GM21529 (cell line): ENCODE results near the gene HTR2A.

Experiments used
- ATAC-seq: cut with Tn5 transposase; IDR thresholded peaks from one replicate; pipeline ENCODE4 v1.9.1; 2021; ENCODE audit not compliant: unreplicated experiment

The HTR2A gene

DNA sequence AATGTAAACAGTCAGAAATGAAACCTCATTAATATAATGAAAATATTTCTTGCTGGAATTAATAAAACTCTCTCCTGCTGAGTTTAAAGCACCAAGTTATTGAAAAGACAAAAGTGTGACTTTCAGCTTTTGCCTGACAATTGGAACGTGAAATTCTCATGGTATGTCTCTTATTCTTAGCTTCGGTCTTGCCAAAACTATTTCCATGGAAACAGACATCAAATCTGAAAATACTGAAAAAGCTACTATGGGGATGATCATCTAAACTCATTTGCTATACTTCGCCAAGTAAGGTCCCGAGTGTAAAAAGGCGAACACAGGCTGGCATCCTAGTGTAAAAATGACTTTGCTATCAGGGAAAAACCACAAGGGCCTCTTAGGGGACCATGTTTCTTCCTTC is 22.8 kb downstream of the HTR2A start:
- ATAC-seq = no peak

DNA sequence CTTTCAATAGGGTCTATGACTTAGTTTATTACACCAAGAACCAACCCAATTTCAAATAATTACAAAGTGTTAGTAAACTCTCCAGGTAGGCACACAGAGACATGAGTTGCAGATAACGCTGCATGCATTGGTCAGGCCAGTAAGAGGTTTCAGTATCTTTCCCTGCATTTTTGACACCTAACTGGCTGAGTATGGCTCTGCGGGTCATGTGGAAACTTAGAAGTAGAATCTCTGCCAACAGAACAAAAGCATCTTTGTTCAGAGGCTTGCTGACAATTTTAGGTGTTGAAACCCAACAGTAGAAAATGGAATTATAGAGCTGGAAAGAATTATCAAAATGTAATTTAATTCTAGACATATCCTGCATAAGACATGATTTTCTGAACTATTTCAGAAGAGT is 25.3 kb downstream of the HTR2A start:
- no peak for ATAC-seq

DNA sequence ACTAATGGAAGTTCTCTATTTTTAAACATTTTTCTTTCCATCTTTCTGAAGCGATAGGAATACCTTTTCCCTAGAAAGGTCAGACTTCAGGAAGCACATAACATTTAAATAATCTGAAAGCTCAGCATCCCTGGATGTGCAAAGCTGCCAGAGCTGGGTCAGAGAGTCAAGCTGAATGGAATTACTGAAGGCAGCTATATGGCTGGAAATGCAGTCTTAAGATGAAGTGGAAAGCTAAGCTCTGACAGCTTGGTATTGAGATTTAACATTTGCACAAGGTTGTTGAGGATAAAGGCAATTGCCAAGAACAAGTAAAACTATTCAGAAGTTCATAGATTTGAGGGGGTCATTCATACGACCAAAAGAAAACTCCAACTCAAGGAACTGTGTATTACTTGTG is 28.8 kb downstream of the HTR2A start:
- no peak for ATAC-seq

DNA sequence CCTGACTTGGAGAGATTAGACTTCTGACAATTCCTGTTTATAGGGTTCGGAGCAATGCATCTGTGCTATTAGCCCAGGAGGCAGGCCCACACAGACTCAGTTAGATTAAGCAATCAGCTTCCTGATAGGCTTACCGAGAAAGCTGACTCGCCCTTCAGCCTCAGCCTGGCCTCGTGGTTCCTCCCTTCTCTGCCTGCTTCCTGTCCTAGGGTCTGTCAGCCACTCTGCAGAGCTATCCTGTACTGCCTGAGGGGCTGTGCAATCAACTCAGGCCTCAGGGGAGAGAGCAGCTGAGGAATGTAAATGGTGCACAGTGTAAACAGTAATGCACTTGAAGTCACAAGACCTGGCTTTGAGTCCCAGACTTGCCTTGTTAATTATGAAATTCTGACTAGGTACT is 30.7 kb downstream of the HTR2A start:
- ATAC-seq = no peak

DNA sequence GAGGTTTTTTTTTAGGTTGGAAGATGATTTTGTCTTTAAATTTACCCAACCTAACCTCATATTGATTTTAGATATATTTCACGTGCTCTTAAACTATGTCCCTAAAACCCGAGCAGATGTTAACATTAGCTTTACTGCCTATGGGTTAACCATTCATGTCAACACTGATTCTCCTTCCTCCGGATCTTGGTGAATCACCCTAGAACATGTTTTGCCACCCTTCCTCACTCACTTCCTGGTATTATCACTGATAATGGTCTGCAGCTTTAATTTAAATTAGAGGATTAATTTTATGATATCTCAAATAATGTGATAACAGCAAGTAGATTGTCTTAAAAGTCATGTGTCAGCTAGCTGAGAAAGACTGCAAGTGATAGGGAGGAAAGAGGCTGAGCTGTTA is 31.9 kb downstream of the HTR2A start:
- no peak for ATAC-seq

DNA sequence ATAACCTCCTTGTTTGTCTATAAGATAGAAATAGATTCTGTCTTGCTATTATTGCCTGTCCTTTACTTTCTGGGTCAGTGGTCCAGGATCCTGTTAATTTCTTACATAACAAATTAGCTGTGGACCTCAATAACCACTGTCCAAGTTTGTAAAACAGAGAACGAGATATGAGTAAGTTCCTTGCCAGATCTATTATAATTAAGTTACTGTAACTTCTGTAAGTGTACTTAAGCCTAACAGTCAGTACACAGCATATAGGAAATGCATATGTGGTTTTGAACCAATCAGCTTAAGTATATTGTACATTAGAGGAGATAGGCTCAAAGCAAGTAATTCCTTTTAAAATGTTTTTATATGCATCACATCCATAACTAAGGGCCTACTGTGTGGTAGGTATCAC is 34.9 kb downstream of the HTR2A start:
- no peak for ATAC-seq

DNA sequence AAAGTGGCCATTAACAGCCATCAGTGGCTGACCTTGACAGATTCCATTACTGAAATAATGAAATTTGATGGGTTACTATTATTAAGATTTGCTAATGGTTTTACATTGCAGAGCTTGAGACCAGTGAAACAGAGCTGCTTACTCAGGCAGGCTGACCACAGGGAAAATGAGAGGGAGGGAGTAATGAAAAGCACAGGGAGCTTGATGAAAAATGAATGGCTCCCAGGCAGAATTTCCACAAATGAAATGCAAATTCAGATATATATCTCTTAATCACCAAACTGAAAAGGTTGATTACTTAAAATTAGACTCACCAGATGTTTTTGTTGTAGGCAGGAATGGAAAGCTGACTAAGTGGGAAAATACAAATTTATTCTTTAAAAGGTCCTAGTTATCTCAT is 36.1 kb downstream of the HTR2A start:
- ATAC-seq = no peak

DNA sequence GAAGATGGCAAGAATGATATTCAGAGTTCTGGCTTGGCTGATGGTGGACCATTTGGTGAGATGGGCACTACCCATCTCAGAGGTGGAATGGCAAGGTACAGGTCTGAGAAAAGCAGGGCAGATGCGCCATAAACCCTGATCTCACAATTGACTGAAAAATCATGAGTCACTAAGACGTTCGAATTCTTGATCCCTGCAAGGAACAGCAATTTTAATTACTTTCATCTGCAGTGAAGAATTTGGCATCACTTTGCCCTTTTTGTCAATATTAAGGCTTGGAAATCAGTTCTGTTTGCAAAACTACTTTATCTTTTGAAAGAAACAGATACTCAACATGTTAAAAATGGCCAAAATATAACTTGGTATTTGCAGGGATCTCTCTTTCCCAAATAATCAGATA is 38.1 kb downstream of the HTR2A start:
- no peak for ATAC-seq

DNA sequence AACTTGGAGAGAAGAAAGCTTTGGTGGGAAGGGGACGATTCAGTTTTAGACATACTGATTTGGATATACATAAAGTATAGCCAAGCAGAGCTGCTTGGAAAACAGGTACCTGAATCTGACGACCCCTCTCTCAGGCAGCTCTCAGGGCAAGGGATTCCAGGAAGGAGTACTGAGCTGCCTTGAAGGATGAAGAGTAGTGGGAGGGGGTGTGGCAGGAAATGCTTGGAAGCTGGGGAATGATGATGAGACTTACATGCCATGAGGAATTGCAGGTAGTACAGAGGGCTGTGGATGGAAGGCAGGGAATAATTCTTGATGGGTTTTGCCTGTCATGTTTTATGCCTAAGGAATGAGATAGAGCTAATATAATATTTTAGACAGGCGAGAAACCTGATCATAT is 38.7 kb downstream of the HTR2A start:
- ATAC-seq = no peak

DNA sequence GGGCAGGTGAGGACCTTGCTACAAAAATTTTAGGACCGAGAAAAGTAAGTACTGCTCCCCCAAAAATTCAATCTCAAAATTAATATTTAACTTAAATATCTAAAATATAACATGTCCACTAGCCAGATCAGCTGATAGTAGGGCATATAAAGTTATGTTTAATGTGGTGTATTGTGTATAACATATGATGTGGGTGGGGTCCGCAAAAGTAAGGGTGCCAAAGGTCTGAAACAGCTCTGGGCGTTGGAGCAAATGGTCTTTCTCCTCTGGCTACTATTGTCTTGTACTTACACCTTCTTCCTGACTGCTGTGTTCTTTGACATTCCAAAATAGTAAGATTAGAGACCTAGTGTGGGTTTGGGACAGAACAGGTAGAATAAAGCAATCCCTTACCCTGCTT is 41.2 kb downstream of the HTR2A start:
- ATAC-seq = no peak

DNA sequence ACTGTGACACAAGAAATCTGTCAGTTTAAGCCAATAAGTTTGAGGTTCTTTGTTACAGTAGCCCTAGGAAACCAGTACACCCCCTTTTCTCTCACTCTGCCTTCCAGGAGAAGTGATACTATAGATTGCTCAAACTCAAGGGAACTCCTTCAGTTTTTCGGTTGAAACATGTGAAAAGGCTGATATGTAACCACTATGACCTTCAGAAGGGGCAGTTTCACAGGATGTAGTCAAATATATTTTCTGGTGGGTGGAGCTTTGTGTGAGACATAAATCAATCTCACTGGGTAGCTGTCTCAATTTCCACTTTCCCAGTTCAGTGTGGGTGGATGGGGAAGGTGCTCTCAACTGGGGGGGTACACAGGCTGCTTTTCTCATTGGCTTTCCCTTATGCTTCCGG is 41.7 kb downstream of the HTR2A start:
- peak; percentile 76 for ATAC-seq

DNA sequence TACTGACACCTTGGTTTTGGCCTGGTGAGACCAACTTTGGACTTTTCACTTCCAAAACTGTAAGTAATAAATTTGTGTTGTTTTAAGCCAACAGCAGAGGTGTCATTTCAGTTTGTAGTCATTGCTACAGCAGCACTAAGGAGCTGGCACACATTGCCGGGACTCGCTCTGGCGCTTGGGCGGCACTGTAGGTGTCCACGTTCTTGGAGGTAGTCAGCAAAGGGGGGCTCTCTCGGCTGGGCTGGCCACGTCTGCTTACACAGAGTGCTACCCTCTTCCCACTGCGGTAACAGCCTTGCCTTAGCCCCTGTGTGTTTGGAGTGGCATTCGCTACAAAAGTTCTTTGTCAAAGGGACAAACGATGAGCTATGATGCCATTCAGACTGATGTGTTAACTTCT is 44.7 kb downstream of the HTR2A start:
- no peak for ATAC-seq

DNA sequence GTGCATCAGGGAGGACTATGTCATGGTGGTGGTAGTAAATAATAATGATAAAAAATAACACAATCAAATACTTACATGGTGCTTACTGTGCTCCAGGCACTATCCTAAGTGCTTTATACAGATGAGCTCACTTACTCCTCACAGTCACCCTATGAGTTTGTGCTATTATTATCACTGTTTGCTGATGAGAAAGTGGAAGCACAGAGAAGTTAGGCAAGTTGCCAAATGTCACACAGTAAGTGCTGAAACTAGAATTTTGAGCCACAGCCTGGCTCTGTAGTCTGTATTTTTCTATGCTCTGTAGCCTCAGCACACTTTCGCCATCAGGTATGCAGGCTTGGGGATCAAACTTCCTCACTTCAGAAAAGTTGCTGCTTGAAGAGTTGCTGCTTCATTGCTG is 46.6 kb downstream of the HTR2A start:
- peak; percentile 46 for ATAC-seq

DNA sequence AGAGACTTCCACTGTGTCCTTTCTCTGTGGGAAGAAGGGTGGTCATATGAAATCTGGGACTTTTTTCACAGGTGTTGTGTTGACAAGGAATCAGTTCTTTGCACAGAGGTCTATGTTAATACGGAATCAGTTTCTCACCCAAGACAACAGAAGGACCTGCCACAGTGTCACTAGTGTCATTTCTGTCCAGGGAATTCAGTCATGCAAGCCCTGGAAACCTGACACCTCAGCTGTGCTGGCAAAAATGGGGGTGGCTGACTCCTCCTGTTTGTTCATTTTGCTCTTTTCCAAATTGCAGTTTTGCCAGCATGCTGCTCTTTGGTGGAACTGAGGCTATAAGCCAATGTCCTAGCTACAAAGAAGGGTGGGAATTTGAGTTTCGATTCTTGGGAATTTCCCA is 50.1 kb downstream of the HTR2A start:
- no peak for ATAC-seq

DNA sequence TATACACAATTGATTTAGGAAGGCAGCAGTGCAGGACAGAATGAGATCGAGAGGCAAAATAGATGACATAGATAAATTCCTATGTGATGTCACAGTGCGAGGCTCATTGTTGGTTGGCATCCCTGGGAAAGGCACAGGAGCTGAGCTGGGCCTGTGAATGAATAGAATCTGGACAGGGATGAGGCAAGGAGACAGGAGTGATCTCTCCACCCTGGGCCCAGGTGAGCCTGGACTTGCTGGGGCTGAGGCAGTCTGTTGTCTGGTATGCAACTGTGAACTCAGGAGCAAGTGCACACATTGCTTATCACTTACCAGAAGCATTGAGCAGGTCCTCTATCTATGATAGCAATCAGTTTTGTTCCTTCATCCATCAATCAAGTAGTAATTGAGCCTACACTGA is 51.7 kb downstream of the HTR2A start:
- ATAC-seq = no peak

DNA sequence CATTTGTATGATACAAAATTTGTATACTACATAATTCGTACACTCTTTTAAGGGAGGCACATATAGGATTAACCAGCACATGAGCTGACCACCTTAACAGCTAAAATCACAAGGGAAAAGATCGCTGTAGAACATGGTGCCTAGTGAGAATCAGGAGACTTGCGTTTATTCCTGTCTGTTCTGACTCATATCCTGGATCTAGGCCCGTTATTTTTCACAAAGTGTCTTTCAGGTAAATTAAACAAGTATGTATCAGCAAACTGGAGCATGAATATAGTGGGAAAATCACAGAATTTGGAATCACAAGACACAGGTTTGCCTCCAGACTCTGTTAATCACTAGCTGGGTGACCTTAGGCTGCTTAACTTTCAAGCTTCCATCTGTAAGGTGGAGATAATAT is 52.4 kb downstream of the HTR2A start:
- ATAC-seq = no peak

DNA sequence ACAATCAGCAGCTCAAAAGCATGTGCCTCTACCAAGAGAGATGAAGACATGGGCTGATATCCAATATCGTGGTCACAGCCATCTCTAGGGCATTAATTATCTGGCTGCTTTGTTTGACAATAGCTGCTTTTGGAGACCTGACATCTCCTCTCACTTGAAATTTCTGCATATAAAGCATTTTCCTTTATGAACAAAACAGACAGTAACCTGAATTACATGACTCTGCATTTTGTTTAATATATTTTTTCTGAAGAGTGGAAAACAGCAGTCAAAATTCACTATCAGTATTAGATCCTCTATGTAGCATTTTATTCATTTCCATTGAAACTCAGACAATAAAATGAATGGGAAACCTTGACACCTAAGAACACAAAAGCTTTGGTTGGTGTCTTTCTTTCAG is 57.5 kb downstream of the HTR2A start:
- ATAC-seq = no peak

DNA sequence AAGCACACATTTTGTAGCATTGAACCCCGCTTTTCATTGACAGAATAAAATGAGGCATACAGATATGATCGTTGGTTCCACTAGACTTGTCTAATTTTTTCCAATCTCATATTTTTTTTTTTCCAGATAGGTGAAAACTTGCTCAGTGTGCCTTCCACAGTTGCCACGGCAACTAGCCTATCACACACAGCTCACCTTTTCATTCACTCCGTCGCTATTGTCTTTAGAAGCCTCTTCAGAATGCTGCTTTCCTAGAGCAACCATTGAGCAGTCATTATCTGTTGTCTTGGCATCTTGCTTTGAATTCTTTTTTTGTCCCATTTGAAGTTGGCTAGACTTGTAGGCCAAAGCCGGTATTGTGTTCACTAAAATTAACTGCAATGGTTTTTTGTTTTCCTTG is 62.2 kb downstream of the HTR2A start:
- ATAC-seq = no peak

DNA sequence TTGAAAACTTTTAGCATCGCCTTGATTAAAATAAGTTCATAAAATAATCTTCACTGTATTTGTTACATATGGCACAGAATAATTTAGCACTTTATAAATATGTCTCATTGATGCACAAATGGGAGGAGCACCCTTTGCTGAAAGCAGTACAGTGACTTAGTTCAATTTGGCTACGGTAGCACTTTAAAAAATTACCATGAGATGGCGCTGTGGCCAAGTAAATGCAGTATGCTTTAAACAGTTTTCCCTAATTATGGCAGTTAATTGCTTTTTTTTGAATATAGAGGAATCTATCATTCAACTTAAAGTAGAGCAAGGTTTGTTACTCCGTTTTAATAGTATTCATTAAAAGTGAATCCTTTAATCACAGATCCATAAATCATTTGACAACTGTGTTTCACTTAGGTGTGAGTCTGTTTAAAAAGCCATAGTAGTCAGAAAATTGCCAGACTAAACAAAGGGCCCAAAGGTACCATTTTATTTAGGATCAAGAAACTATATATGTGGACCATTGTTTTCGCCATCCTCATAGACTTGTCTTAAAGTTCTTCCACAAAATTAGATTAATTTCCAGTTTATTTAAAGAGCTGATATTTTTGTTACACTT is 65.2 kb downstream of the HTR2A start:
- no peak for ATAC-seq

DNA sequence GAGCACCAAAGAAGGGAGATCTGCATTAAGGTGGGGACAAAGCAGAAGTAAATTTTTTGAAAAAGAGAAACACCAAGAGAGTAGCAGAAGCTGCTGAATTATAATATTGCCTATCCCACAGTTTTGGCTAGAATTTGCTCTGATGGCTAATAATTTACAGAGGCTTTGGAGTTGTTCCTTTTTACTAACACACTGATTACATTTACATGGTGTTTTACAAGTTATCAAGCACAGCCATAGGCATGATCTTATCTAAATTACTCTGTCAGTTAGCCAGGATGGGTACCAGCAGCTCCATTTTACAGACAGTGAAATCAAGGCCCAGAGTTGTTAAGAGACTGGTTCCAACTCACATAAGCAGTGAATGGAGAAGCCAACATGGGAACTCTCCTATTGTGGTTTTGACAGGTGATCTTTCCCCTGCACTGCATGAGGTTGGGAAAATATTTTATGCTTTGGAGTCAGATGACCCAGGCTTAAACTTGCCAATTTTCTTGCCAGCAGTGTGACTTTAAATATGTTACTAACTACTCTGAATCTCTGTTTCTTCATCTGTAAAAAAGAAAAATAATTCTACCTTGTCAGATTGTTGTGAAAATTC is 66.3 kb downstream of the HTR2A start:
- no peak for ATAC-seq

DNA sequence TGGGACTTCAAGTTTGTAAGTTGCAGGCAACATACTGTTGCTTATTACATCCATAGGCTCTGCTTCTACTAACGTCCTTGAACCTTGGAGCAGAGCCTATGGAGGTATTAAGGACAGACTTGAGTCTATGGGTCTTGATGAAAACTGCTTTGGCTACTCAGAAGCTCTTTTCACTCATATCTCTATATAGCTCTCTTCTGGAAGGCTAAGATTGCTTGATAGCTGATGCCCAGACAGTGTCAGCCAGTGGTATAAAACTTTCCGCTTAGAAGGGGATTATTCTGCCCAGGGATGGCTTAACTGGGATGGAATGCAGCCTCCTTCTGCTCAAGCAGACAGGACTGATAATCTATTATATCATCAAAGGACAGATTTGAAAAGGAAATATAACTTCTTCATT is 74.3 kb downstream of the HTR2A start:
- no peak for ATAC-seq

DNA sequence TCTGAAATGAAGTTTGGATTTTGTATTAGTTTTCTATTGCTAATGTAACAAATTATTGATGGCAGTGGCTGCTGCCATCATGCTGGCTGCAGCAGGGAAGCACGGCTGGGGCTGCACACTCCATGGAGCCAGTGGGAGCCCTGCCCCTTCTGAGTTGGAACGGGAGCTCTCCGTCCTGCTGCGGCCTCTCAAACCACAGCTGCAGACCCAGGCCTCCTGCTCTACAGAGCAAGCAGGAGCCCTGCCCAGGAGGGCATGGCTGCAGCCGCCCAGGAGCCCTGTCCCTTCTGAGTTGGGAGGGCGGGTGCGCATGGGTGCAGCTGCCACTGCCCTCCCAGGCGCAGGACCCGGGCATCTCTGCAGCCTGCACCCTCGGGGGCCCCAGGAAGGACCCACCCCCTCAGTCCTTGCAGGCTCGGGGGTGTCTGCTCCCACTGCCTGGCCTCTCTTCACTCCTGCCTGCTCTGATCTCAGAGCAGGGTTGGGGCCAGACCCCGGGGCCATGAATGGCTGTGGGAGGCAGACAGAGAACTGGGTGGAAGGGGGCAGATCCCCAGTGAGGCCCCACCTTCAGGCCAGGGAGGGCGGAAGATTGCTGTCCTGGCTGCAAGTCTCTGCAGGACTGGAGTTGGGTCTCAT is 78.9 kb downstream of the HTR2A start:
- no peak for ATAC-seq

DNA sequence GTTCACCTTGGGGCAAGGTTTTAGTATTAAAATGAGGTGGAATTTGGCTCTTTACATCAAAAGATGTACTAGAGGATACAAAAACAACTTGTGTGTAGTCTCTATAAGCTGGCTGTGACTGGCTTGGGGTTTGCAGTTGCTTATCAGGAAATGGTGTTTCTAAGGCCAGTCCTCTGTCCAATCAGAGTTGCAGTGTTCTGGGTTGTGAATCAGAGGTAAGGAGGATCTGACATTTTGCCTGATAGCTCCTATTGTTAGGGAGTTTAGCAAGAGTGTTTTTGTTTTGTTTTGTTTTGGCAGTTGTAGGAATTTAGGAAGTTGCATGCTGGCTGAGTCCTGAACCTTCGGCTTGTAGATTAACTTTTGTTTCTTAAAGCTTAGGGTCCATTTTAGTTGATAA is 79.8 kb downstream of the HTR2A start:
- no peak for ATAC-seq
